T-helper 9 cell (primary cell): Measurements from ENCODE around the gene ADPGK.
"Not testable (repeated sequence)": the region's sequence is repeated elsewhere in the genome, so short reads cannot be mapped to it uniquely, and the experiment has no call there.

Source experiments
- DNase-seq: peaks from one replicate; pipeline ENCODE4 v3.0.0-alpha.2; 2020
- total RNA-seq, 2 donors: gene quantifications; one replicate each; lab custom pipeline; 2026; lab: John Stamatoyannopoulos, UW

Gene ADPGK
- 108 to 130 reads per million in 2 donors for total RNA-seq

- peak; percentile 94 for DNase-seq
These were observed at the start of gene ADPGK for GRCh38 chr15:72783640-72784455. Gene ADPGK (minus strand): TSS chr15:72783758. CDS start chr15:72783691, 67 bp downstream.

GRCh38 chr15:72827226-72827625 lies 43.7 kb upstream of the ADPGK start:
- DNase-seq = no peak

GRCh38 chr15:72826611-72827010 lies 43.1 kb upstream of the ADPGK start:
- DNase-seq = no peak

GRCh38 chr15:72825829-72826228 lies 42.3 kb upstream of the ADPGK start:
- no peak for DNase-seq

- DNase-seq = no peak
These were observed 41.2 kb upstream of the ADPGK start for GRCh38 chr15:72824781-72825180.

GRCh38 chr15:72824112-72824511 lies 40.6 kb upstream of the ADPGK start:
- no peak for DNase-seq

- no peak for DNase-seq
These were observed 36.7 kb upstream of the ADPGK start for GRCh38 chr15:72820278-72820677.

GRCh38 chr15:72818632-72819031 lies 35.1 kb upstream of the ADPGK start:
- no peak for DNase-seq

GRCh38 chr15:72813345-72814004 lies 29.9 kb upstream of the ADPGK start:
- no peak for DNase-seq

- no peak for DNase-seq
These were observed 25.8 kb upstream of the ADPGK start for GRCh38 chr15:72809329-72809728.

GRCh38 chr15:72807346-72807745 lies 23.8 kb upstream of the ADPGK start:
- not testable (repeated sequence) for DNase-seq

- no peak for DNase-seq
These were observed 19.4 kb upstream of the ADPGK start for GRCh38 chr15:72803006-72803405.

GRCh38 chr15:72801590-72802325 lies 18.2 kb upstream of the ADPGK start:
- no peak for DNase-seq

- no peak for DNase-seq
These were observed 17.4 kb upstream of the ADPGK start for GRCh38 chr15:72800833-72801481.

GRCh38 chr15:72797834-72798233 lies 14.3 kb upstream of the ADPGK start:
- DNase-seq = no peak

GRCh38 chr15:72797338-72797689 lies 13.8 kb upstream of the ADPGK start:
- no peak for DNase-seq

- peak; percentile 19 for DNase-seq
These were observed 13.2 kb upstream of the ADPGK start for GRCh38 chr15:72796515-72797337.

- no peak for DNase-seq
These were observed 12.6 kb upstream of the ADPGK start for GRCh38 chr15:72796210-72796514.

GRCh38 chr15:72793766-72794660 lies 10.5 kb upstream of the ADPGK start:
- DNase-seq = no peak

- DNase-seq = no peak
These were observed 8.9 kb upstream of the ADPGK start for GRCh38 chr15:72792431-72792830.

- DNase-seq = no peak
These were observed 6.8 kb upstream of the ADPGK start for GRCh38 chr15:72790302-72790910.
